ENCODE measurements around the gene CSMD2.

DNA sequence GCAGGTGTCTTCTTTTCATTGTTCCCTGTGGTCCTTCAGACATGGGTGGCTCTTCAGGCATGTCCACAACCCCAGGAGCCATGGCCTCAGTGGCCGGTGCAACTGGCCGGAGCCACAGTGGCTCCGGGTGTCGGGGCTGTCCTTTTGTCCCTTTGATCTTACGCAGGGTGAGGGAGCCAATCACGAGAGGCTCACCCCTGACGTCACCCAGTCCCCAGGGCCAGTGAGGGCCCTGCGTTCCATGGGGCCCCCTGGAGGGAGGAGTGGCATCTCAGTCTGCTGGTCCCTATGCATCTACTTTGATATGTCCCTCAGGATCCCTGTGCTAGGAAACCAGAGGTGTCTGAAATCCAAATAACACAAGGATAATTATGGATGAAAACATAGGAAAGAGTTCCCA lies 663.3 kb downstream of the CSMD2 start:
- no peak for TF ChIP-seq POLR2A (IDR thresholded peaks at IDR 0.05)
- TF ChIP-seq, protein P1, sequence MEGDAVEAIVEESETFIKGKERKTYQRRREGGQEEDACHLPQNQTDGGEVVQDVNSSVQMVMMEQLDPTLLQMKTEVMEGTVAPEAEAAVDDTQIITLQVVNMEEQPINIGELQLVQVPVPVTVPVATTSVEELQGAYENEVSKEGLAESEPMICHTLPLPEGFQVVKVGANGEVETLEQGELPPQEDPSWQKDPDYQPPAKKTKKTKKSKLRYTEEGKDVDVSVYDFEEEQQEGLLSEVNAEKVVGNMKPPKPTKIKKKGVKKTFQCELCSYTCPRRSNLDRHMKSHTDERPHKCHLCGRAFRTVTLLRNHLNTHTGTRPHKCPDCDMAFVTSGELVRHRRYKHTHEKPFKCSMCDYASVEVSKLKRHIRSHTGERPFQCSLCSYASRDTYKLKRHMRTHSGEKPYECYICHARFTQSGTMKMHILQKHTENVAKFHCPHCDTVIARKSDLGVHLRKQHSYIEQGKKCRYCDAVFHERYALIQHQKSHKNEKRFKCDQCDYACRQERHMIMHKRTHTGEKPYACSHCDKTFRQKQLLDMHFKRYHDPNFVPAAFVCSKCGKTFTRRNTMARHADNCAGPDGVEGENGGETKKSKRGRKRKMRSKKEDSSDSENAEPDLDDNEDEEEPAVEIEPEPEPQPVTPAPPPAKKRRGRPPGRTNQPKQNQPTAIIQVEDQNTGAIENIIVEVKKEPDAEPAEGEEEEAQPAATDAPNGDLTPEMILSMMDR (IDR thresholded peaks at IDR 0.05), result no peak
